ENCODE data around the gene GRM7. TPM values are rescaled to one million over a fixed set of nuclear protein-coding genes. Genes with fewer than 3 reads are reported as not detected.

Gene GRM7
- total RNA-seq, 3 donors from 2014 or later = 0.59 to 1.3 (median 1.1) TPM

DNA sequence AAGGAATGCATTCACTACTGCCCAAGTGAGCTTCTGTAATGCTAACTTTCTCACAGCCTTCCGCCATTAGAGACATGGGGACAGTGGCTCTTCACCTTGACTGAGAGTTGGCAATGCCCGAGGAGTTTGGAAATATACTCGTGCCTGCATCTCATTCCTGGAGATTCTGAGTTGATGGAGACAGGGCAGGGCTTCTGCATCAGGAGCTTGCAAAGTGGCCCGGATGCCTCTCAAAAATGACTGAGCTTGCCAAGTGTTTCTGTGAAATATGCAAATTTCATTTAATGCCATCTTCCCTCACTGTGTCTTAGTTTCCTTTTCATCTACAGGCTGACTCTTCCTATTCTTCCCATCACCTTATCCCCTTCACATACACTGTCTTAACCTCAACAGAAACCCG is 346.2 kb downstream of the GRM7 start:
- TF ChIP-seq CTCF (IDR thresholded peaks at IDR 0.05) (no peak), POLR2AphosphoS5 (IDR thresholded peaks at IDR 0.05) (no peak), POLR2A (IDR thresholded peaks at IDR 0.05) (no peak)
- DNase-seq (ENCODE audit: low spot score in 2 of 2) = no peak
- H3K36me3 ChIP-seq = no peaks in the 10 kb centered on the region
- H3K27me3 ChIP-seq = no peaks in the 10 kb centered on the region
- H3K4me1 ChIP-seq = peaks cover 0 to 6% of the 10 kb centered on the region in 2 donors
- peak overlapping the region in 1 of 2 donors; percentile 68 for H3K27ac ChIP-seq
- H3K4me3 ChIP-seq = no peak overlapping the region
- H3K9me3 ChIP-seq = no peaks in the 10 kb centered on the region
- intact Hi-C loops (cut with DNase I; ENCODE audit: low total_unique reads) = no loop called here

GRCh38 chr3:7207928-7208327 is 347.0 kb downstream of the GRM7 start:
- no peak overlapping the region for H3K4me3 ChIP-seq
- H3K4me1 ChIP-seq = peaks cover 0 to 6% of the 10 kb centered on the region in 2 donors
- DNase-seq (ENCODE audit: low spot score in 2 of 2) = no peak
- H3K27ac ChIP-seq = no peak overlapping the region
- no peaks in the 10 kb centered on the region for H3K36me3 ChIP-seq
- intact Hi-C loops (cut with DNase I; ENCODE audit: low total_unique reads) = no loop called here
- no peaks in the 10 kb centered on the region for H3K27me3 ChIP-seq
- TF ChIP-seq CTCF (IDR thresholded peaks at IDR 0.05) (no peak), POLR2A (IDR thresholded peaks at IDR 0.05) (no peak), POLR2AphosphoS5 (IDR thresholded peaks at IDR 0.05) (no peak)
- no peaks in the 10 kb centered on the region for H3K9me3 ChIP-seq

DNA sequence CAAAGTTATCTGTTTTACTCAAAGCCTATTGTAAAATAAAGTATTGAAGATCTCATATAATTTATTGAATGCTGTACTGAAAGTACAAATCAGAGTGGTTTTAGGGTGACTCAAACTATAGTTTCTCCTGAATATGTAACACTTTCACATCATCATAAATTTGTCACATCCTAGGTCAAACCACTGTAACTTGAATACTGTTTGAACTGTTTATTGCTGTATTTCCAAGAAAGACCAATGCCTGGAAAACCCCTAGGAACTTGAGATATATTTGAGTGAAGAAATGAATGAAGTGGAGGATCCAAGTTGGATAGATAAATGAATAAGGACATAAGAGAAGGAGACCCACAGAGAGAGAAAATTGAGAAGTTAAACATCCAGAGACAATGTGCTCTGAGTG is 348.2 kb downstream of the GRM7 start:
- H3K4me3 ChIP-seq = no peak overlapping the region
- DNase-seq (ENCODE audit: low spot score in 2 of 2) = no peak
- no peaks in the 10 kb centered on the region for H3K27me3 ChIP-seq
- intact Hi-C loops (cut with DNase I; ENCODE audit: low total_unique reads) = no loop called here
- H3K9me3 ChIP-seq = no peaks in the 10 kb centered on the region
- no peak overlapping the region for H3K27ac ChIP-seq
- H3K4me1 ChIP-seq = peaks cover 0 to 6% of the 10 kb centered on the region in 2 donors
- TF ChIP-seq CTCF (IDR thresholded peaks at IDR 0.05) (no peak), POLR2A (IDR thresholded peaks at IDR 0.05) (no peak), POLR2AphosphoS5 (IDR thresholded peaks at IDR 0.05) (no peak)
- H3K36me3 ChIP-seq = no peaks in the 10 kb centered on the region

DNA sequence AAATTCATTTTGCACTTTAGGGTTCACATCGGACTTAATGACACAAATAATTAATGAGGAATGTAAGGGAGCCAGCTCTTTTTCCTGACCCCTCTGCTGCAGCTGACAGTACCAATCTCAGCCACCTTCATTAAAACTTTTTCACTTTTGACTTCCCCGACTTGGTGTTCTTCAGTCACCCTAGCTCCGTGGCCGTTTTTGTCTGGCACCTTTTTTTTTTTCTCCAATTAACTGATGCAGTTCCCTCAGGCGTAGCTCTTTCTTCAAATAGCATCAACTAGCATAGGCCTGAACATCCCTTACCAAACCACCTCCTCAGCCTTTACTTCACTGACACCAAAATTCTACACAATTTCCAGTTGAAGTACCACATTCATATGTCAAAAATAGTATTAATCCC is 350.8 kb downstream of the GRM7 start:
- peaks cover 0 to under 1% of the 10 kb centered on the region in 2 donors for H3K4me1 ChIP-seq

DNA sequence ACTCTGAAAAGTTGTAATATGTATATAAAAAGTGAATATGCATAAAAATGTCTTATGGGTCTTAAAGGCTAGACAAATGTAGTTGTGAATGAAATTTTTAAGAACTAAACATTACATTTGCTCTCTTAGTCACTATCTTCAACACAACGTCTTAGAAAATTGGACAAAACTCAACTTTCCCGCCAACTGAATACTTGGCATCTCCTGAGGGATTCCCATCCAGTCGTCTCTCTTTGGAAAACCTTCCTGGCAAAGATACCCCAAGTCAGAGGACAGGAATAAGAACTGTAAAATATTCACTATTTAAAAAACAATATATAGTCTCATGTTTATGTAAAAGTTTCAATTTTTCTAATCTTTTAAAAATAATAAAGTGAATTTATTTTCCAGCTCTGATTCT is 354.8 kb downstream of the GRM7 start:
- Histone ChIP-seq H3K36me3 (no peaks in the 10 kb centered on the region), H3K27me3 (no peaks in the 10 kb centered on the region), H3K4me3 (no peak overlapping the region), H3K9me3 (no peaks in the 10 kb centered on the region), H3K27ac (no peak overlapping the region), H3K4me1 (no peaks in the 10 kb centered on the region)
- intact Hi-C loops (cut with DNase I; ENCODE audit: low total_unique reads) = no loop called here
- TF ChIP-seq POLR2A (IDR thresholded peaks at IDR 0.05) (no peak), CTCF (IDR thresholded peaks at IDR 0.05) (no peak), POLR2AphosphoS5 (IDR thresholded peaks at IDR 0.05) (no peak)
- no peak for DNase-seq (ENCODE audit: low spot score in 2 of 2)

More for the DNA sequence above, 350.8 kb downstream of the GRM7 start:
- Histone ChIP-seq H3K4me3 (no peak overlapping the region), H3K27me3 (no peaks in the 10 kb centered on the region), H3K36me3 (no peaks in the 10 kb centered on the region), H3K27ac (no peak overlapping the region), H3K9me3 (no peaks in the 10 kb centered on the region)
- intact Hi-C loops (cut with DNase I; ENCODE audit: low total_unique reads) = no loop called here
- TF ChIP-seq POLR2A (IDR thresholded peaks at IDR 0.05) (no peak), CTCF (IDR thresholded peaks at IDR 0.05) (no peak), POLR2AphosphoS5 (IDR thresholded peaks at IDR 0.05) (no peak)
- no peak for DNase-seq (ENCODE audit: low spot score in 2 of 2)
